ENCODE measurements around the gene RBAK.
"Not testable (repeated sequence)": the region's sequence is repeated elsewhere in the genome, so short reads cannot be mapped to it uniquely, and the experiment has no call there.

The RBAK gene

DNA sequence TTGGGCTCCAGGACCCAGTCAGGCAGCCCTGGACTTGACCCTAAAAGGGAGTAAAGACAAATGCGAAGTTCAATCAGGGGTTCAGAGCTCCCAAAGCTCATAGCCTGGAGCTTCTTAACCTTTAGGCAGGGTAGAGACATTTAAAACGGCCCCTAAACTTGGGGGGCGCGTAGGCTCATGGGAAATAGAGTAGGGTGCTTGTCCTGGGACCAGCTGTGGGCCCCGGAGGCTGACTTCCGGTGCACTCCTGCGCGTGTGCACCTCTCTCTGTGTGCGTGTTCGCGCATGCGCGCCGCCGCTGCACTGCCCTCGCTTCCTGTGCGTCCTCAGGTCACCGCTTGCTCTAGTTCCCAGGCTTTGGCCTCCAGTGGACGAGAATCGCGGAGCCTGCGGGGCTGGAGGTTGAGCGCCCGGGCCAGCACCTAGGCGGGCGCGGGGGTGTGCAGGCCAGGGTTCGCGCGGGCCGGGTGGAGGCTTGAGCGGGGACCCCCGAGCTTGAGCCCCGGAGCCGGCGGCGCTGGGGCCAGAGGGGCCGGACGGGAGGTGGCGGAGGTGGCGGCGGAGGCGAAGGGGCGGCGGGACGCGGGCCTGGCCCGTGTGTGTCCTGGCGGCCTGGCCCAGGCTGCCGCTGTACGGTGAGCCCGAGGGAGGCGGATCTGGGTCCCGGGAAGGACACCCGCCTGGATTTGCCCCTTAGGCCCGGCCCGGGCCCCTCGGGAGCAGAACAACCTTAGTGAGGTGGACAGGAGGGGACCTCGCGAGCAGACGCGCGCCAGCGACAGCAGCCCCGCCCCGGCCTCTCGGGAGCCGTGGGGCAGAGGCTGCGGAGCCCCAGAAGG, at the start of gene RBAK:
RBAK (plus strand) TSS at position 303 of the 839 bp plus-strand sequence. CDS start 2,217 bp downstream, outside the sequence.
- Mint-ChIP-seq H3K4me1 (peaks cover 30% of the 10 kb centered on the region), H3K27me3 (no peaks in the 10 kb centered on the region), H3K4me3 (peak within 1 kb of the TSS; percentile 85), H3K9me3 (no peaks in the 10 kb centered on the region), H3K36me3 (ENCODE audit: insufficient read depth) (peaks cover 35% of the 10 kb centered on the region), H3K27ac (ENCODE audit: low read depth) (peak within 1 kb of the TSS; percentile 93)
- ATAC-seq (replicated peaks; ENCODE audit: extremely low read depth, poor library complexity, severe bottlenecking): peak; percentile 99
- DNase-seq (ENCODE audit: low spot score in 2 of 2): peak; percentile 76 to 80

- H3K36me3 Mint-ChIP-seq (ENCODE audit: insufficient read depth): peaks cover 38% of the 10 kb centered on the region
- H3K27me3 Mint-ChIP-seq: no peaks in the 10 kb centered on the region
- DNase-seq (ENCODE audit: low spot score in 2 of 2) (no peak), ATAC-seq (replicated peaks; ENCODE audit: extremely low read depth, poor library complexity, severe bottlenecking) (no peak)
- H3K9me3 Mint-ChIP-seq: no peaks in the 10 kb centered on the region
- H3K4me3 Mint-ChIP-seq: no peak overlapping the region
- no peak overlapping the region for H3K27ac Mint-ChIP-seq (ENCODE audit: low read depth)
- H3K4me1 Mint-ChIP-seq: peaks cover under 1% of the 10 kb centered on the region
Observed at GRCh38 chr7:4996696-4997222, 48.9 kb upstream of the RBAK start.

GRCh38 chr7:4998244-4998643, 47.4 kb upstream of the RBAK start:
- peak overlapping the region; percentile 3 for H3K27ac Mint-ChIP-seq (ENCODE audit: low read depth)
- H3K4me3 Mint-ChIP-seq: no peak overlapping the region
- H3K36me3 Mint-ChIP-seq (ENCODE audit: insufficient read depth): peaks cover 37% of the 10 kb centered on the region
- DNase-seq (ENCODE audit: low spot score in 2 of 2) (no peak), ATAC-seq (replicated peaks; ENCODE audit: extremely low read depth, poor library complexity, severe bottlenecking) (no peak)
- H3K4me1 Mint-ChIP-seq: peaks cover 4% of the 10 kb centered on the region
- H3K27me3 Mint-ChIP-seq: no peaks in the 10 kb centered on the region
- no peaks in the 10 kb centered on the region for H3K9me3 Mint-ChIP-seq

GRCh38 chr7:4998910-4999309, 46.8 kb upstream of the RBAK start:
- Mint-ChIP-seq H3K36me3 (ENCODE audit: insufficient read depth) (peaks cover 40% of the 10 kb centered on the region), H3K27ac (ENCODE audit: low read depth) (peak overlapping the region; percentile 41), H3K27me3 (no peaks in the 10 kb centered on the region), H3K4me3 (no peak overlapping the region), H3K4me1 (peaks cover 4% of the 10 kb centered on the region), H3K9me3 (no peaks in the 10 kb centered on the region)
- DNase-seq (ENCODE audit: low spot score in 2 of 2) (no peak), ATAC-seq (replicated peaks; ENCODE audit: extremely low read depth, poor library complexity, severe bottlenecking) (no peak)

- ATAC-seq (replicated peaks; ENCODE audit: extremely low read depth, poor library complexity, severe bottlenecking): no peak
- Mint-ChIP-seq H3K9me3 (no peaks in the 10 kb centered on the region), H3K27me3 (no peaks in the 10 kb centered on the region), H3K36me3 (ENCODE audit: insufficient read depth) (peaks cover 41% of the 10 kb centered on the region), H3K27ac (ENCODE audit: low read depth) (peak overlapping the region; percentile 41), H3K4me3 (no peak overlapping the region), H3K4me1 (peaks cover 4% of the 10 kb centered on the region)
- DNase-seq (ENCODE audit: low spot score in 2 of 2): no peak
Observed at GRCh38 chr7:4999369-4999950, 46.2 kb upstream of the RBAK start.

- no peak for ATAC-seq (replicated peaks; ENCODE audit: extremely low read depth, poor library complexity, severe bottlenecking)
- no peak for DNase-seq (ENCODE audit: low spot score in 2 of 2)
- Mint-ChIP-seq H3K4me3 (no peak overlapping the region), H3K27me3 (no peaks in the 10 kb centered on the region), H3K4me1 (peaks cover 4% of the 10 kb centered on the region), H3K27ac (ENCODE audit: low read depth) (no peak overlapping the region), H3K9me3 (no peaks in the 10 kb centered on the region), H3K36me3 (ENCODE audit: insufficient read depth) (peaks cover 30% of the 10 kb centered on the region)
Observed at GRCh38 chr7:5001003-5001402, 44.7 kb upstream of the RBAK start.

GRCh38 chr7:5001911-5002310, 43.7 kb upstream of the RBAK start:
- Mint-ChIP-seq H3K4me1 (peaks cover 4% of the 10 kb centered on the region), H3K27ac (ENCODE audit: low read depth) (no peak overlapping the region), H3K27me3 (no peaks in the 10 kb centered on the region), H3K4me3 (no peak overlapping the region), H3K36me3 (ENCODE audit: insufficient read depth) (peaks cover 30% of the 10 kb centered on the region), H3K9me3 (no peaks in the 10 kb centered on the region)
- ATAC-seq (replicated peaks; ENCODE audit: extremely low read depth, poor library complexity, severe bottlenecking): no peak
- no peak for DNase-seq (ENCODE audit: low spot score in 2 of 2)

DNA sequence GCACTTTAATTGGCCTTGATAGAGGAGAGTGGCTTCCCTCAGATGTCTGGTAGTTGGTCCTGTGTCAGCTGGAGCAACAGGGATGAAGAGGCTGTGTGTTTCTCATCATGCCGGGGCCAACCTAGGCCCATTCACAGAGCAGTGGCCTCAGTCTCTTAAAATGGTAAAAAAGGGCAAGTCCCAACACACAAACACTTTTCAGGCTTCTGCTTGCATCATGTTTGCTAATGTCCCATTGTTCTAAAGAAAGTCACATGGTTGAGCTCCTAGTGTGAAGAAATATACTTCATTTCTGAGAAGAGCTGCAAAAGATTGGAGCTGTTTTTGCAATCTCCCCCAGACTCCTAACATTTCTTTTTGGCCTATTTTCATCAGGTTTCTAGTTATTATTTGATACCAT, 40.6 kb upstream of the RBAK start:
- Mint-ChIP-seq H3K36me3 (ENCODE audit: insufficient read depth) (peaks cover 27% of the 10 kb centered on the region), H3K27me3 (no peaks in the 10 kb centered on the region), H3K4me1 (peaks cover 10% of the 10 kb centered on the region), H3K27ac (ENCODE audit: low read depth) (no peak overlapping the region), H3K4me3 (no peak overlapping the region), H3K9me3 (no peaks in the 10 kb centered on the region)
- ATAC-seq (replicated peaks; ENCODE audit: extremely low read depth, poor library complexity, severe bottlenecking) (no peak), DNase-seq (ENCODE audit: low spot score in 2 of 2) (no peak)

DNA sequence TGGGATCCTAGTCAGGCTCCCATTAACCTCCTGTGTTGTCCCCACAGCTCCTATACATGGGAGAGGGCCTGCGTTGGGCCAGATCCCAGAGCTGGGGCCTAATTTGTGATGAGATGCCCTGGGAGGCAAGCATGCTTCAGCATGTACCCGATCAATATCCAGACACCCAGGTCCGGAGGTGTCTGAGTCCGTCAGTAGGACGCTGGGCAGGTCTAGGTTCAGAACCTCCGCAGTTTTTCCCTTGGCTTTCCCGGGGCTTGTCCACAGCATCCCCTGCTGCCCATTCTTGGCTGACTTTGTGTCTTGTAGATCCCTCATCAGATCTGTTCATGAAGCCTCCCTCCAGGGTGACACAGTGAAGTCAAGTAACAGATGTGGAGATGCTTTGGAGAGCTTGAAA, 32.7 kb upstream of the RBAK start:
- H3K27me3 Mint-ChIP-seq: no peaks in the 10 kb centered on the region
- no peaks in the 10 kb centered on the region for H3K9me3 Mint-ChIP-seq
- peaks cover 14% of the 10 kb centered on the region for H3K36me3 Mint-ChIP-seq (ENCODE audit: insufficient read depth)

GRCh38 chr7:5015936-5016335, 29.7 kb upstream of the RBAK start:
- H3K27ac Mint-ChIP-seq (ENCODE audit: low read depth); DNase-seq (ENCODE audit: low spot score in 2 of 2); H3K9me3 Mint-ChIP-seq; H3K36me3 Mint-ChIP-seq (ENCODE audit: insufficient read depth); H3K4me3 Mint-ChIP-seq; H3K27me3 Mint-ChIP-seq; H3K4me1 Mint-ChIP-seq; ATAC-seq (replicated peaks; ENCODE audit: extremely low read depth, poor library complexity, severe bottlenecking): not testable (repeated sequence)

More for the DNA sequence above, 32.7 kb upstream of the RBAK start:
- no peak for DNase-seq (ENCODE audit: low spot score in 2 of 2)
- Mint-ChIP-seq H3K4me1 (no peaks in the 10 kb centered on the region), H3K4me3 (no peak overlapping the region), H3K27ac (ENCODE audit: low read depth) (no peak overlapping the region)
- no peak for ATAC-seq (replicated peaks; ENCODE audit: extremely low read depth, poor library complexity, severe bottlenecking)

DNA sequence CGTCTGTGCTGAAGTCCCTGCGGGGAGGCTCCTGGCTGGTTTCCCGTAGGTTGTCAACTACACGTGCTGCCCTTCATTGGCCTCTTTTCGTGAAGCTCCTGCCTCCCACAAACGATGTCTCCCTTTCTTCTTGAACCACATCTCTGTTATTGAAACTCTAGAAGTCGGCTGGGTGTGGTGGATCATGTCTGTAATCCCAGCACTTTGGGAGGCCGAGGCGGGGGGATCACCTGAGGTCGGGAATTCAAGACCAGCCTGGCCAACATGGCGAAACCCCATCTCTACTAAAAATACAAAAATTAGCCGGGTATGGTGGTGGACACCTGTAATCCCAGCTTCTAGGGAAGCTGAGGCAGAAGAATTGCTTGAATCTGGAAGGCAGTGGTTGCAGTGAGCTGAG, 28.0 kb upstream of the RBAK start:
- H3K9me3 Mint-ChIP-seq; H3K27ac Mint-ChIP-seq (ENCODE audit: low read depth); H3K36me3 Mint-ChIP-seq (ENCODE audit: insufficient read depth); ATAC-seq (replicated peaks; ENCODE audit: extremely low read depth, poor library complexity, severe bottlenecking); H3K4me1 Mint-ChIP-seq; H3K4me3 Mint-ChIP-seq; H3K27me3 Mint-ChIP-seq; DNase-seq (ENCODE audit: low spot score in 2 of 2): not testable (repeated sequence)

GRCh38 chr7:5020098-5020497, 25.6 kb upstream of the RBAK start:
- Mint-ChIP-seq H3K9me3 (peaks cover 8% of the 10 kb centered on the region), H3K36me3 (ENCODE audit: insufficient read depth) (peaks cover 2% of the 10 kb centered on the region), H3K4me3 (no peak overlapping the region), H3K27ac (ENCODE audit: low read depth) (no peak overlapping the region), H3K4me1 (no peaks in the 10 kb centered on the region), H3K27me3 (no peaks in the 10 kb centered on the region)
- no peak for ATAC-seq (replicated peaks; ENCODE audit: extremely low read depth, poor library complexity, severe bottlenecking)
- DNase-seq (ENCODE audit: low spot score in 2 of 2): no peak

GRCh38 chr7:5020976-5021550, 24.6 kb upstream of the RBAK start:
- DNase-seq (ENCODE audit: low spot score in 2 of 2); ATAC-seq (replicated peaks; ENCODE audit: extremely low read depth, poor library complexity, severe bottlenecking); H3K27ac Mint-ChIP-seq (ENCODE audit: low read depth); H3K4me3 Mint-ChIP-seq; H3K27me3 Mint-ChIP-seq; H3K4me1 Mint-ChIP-seq; H3K9me3 Mint-ChIP-seq; H3K36me3 Mint-ChIP-seq (ENCODE audit: insufficient read depth): not testable (repeated sequence)
